SK-N-SH (cell line): ENCODE results near the gene KCNQ5. TPM values are rescaled to one million over a fixed set of nuclear protein-coding genes. Genes with fewer than 3 reads are reported as not detected.
A peak's percentile ranks its signal among the peaks of the same experiment; 100 is the strongest.

Experiments used
- CTCF ChIA-PET: fragments of 300-600, 350-600 bp; formaldehyde crosslinking; extraction: SDS; loops from one replicate; lab custom pipeline; 2021; lab: Yijun Ruan, JAX
- POLR2A ChIA-PET: fragments of 350-600 bp; sonication (Branson Sonifier 250); formaldehyde crosslinking; extraction: SDS; loops from one replicate; lab custom pipeline; 2020; ENCODE audit warnings: antibody characterized with exemption, inconsistent platforms; lab: Yijun Ruan, JAX
- DNase-seq: peaks from one replicate; pipeline ENCODE4 v3.0.0; 2012
- H2AFZ ChIP-seq: fragments of 200-600 bp; sonication (generic); 2 replicates; pipeline ENCODE4 v1.8.1; 2016; ENCODE audit warnings: antibody characterized with exemption, mild to moderate bottlenecking, low read depth
- H3F3A ChIP-seq: fragments of 200-600 bp; sonication (generic); replicated peaks from 2 replicates; pipeline ENCODE3; 2016; ENCODE audit warnings: antibody characterized with exemption, mild to moderate bottlenecking; ENCODE audit not compliant: insufficient read depth
- H3K27ac ChIP-seq, 2 experiments: fragments of 200-500 bp in 1 of 2; fragments of 200-600 bp in 1 of 2; sonication (Bioruptor generic) in 1 of 2; sonication (generic), shearing (Covaris generic) in 1 of 2; 2 replicates each; pipeline versions ENCODE4 v1.5.1 to v1.6.1; 2014 to 2016; ENCODE audit warnings: low read depth in 2 of 2, inconsistent platforms in 1 of 2, low read length in 1 of 2, mild to moderate bottlenecking in 1 of 2, mixed read lengths in 1 of 2
- H3K27me3 ChIP-seq: fragments of 200-600 bp; sonication (generic), shearing (Covaris generic); 2 replicates; pipeline ENCODE4 v1.6.1; 2016; ENCODE audit warnings: mixed run types; ENCODE audit not compliant: insufficient read depth
- H3K36me3 ChIP-seq, 2 experiments: fragments of 200-500 bp in 1 of 2; fragments of 200-600 bp in 1 of 2; sonication (Bioruptor generic) in 1 of 2; sonication (generic) in 1 of 2; replicated peaks in 1 of 2; 2 replicates each; pipeline versions ENCODE3 to v1.5.1; 2014 to 2016; ENCODE audit warnings: low read length in 1 of 2, mild to moderate bottlenecking in 1 of 2; ENCODE audit not compliant: insufficient read depth in 2 of 2, control insufficient read depth in 1 of 2
- H3K4me1 ChIP-seq, 2 experiments: fragments of 200-500 bp in 1 of 2; fragments of 200-600 bp in 1 of 2; sonication (Bioruptor generic) in 1 of 2; sonication (generic), shearing (Covaris generic) in 1 of 2; 2 replicates each; pipeline versions ENCODE4 v1.5.1 to v1.6.1; 2014 to 2016; ENCODE audit warnings: low read depth in 1 of 2, low read length in 1 of 2, mixed run types in 1 of 2; ENCODE audit not compliant: insufficient read depth in 2 of 2, control insufficient read depth in 1 of 2
- H3K4me2 ChIP-seq: fragments of 200-600 bp; sonication (generic), shearing (Covaris generic); 2 replicates; pipeline ENCODE4 v1.6.1; 2017; ENCODE audit warnings: mixed run types
- H3K4me3 ChIP-seq, 2 experiments: fragments of 200-500 bp in 1 of 2; fragments of 200-600 bp in 1 of 2; sonication (Bioruptor generic) in 1 of 2; sonication (generic), shearing (Covaris generic) in 1 of 2; 2 replicates each; pipeline versions ENCODE4 v1.5.1 to v1.8.1; 2014 to 2016; ENCODE audit warnings: low read depth in 2 of 2, inconsistent platforms in 1 of 2, low read length in 1 of 2, mild to moderate bottlenecking in 1 of 2, mixed read lengths in 1 of 2, moderate library complexity in 1 of 2
- H3K79me2 ChIP-seq: fragments of 200-600 bp; sonication (generic); 2 replicates; pipeline ENCODE4 v1.8.1; 2017; ENCODE audit warnings: mild to moderate bottlenecking; ENCODE audit not compliant: insufficient read depth
- H3K9ac ChIP-seq: fragments of 200-600 bp; sonication (generic); 2 replicates; pipeline ENCODE4 v1.6.1; 2017; ENCODE audit warnings: mixed run types
- H3K9me2 ChIP-seq: fragments of 200-600 bp; sonication (generic); 2 replicates; pipeline ENCODE4 v1.6.1; 2017; ENCODE audit warnings: mixed run types
- H3K9me3 ChIP-seq: fragments of 200-600 bp; sonication (generic); 2 replicates; pipeline ENCODE4 v1.6.1; 2017; ENCODE audit warnings: mixed run types, mild to moderate bottlenecking, moderate library complexity
- H4K20me1 ChIP-seq: fragments of 200-600 bp; sonication (generic); 2 replicates; pipeline ENCODE4 v1.6.1; 2017; ENCODE audit warnings: mild to moderate bottlenecking, mixed run types; ENCODE audit not compliant: insufficient read depth
- CHD2 ChIP-seq: fragments of 150-350 bp; IDR thresholded peaks from 2 replicates; pipeline ENCODE4 v1.6.1; 2018; ENCODE audit warnings: low read length; ENCODE audit not compliant: partially characterized antibody
- EP300 ChIP-seq, 2 experiments: IDR thresholded peaks; 2 replicates each; pipeline versions ENCODE4 v1.4.0 to v1.6.1; 2012; ENCODE audit warnings: borderline replicate concordance in 1 of 2, low read depth in 1 of 2, low read length in 1 of 2
- EZH2phosphoT487 ChIP-seq: fragments of 200-600 bp; sonication (generic); IDR thresholded peaks from 2 replicates; pipeline ENCODE4 v1.6.1; 2017; ENCODE audit warnings: low read depth, mixed run types, mild to moderate bottlenecking, antibody characterized with exemption, moderate library complexity, borderline replicate concordance
- FOXM1 ChIP-seq: IDR thresholded peaks from 2 replicates; pipeline ENCODE4 v1.4.0; 2012; ENCODE audit warnings: low read depth, mild to moderate bottlenecking
- GATA2 ChIP-seq: sonication (generic); formaldehyde crosslinking; IDR thresholded peaks from 2 replicates; pipeline ENCODE4 v1.5.0; 2020; ENCODE audit warnings: mild to moderate bottlenecking, missing genetic modification reagents
- MEF2A ChIP-seq: IDR thresholded peaks from 2 replicates; pipeline ENCODE4 v1.4.0; 2012; ENCODE audit warnings: low read depth, borderline replicate concordance
- NRF1 ChIP-seq: IDR thresholded peaks from 2 replicates; pipeline ENCODE4 v1.6.1; 2012; ENCODE audit warnings: low read depth, mild to moderate bottlenecking, low read length
- RAD21 ChIP-seq: IDR thresholded peaks from 2 replicates; pipeline ENCODE4 v1.6.1; 2012; ENCODE audit warnings: mild to moderate bottlenecking, low read length
- RCOR1 ChIP-seq: fragments of 150-350 bp; IDR thresholded peaks from 2 replicates; pipeline ENCODE4 v1.6.1; 2017; ENCODE audit warnings: antibody characterized with exemption, low read length
- TCF12 ChIP-seq: IDR thresholded peaks from 2 replicates; pipeline ENCODE4 v1.4.0; 2012
- WGBS: methylation state at CpG from one replicate; pipeline ENCODE4 v1.1.6; 2017; ENCODE audit warnings: low lambda C conversion rate; 5-methylcytosine and 5-hydroxymethylcytosine counted together
- polyA plus RNA-seq, 3 experiments: library from polyadenylated mRNA; depleted of rRNA; stranded (reverse); fragments of >200 nt; gene quantifications; 2 replicates each; pipeline ENCODE4 v1.2.3, GENCODE V29; 2012
- TF ChIP-seq, protein P1 (sequence below): IDR thresholded peaks from 2 replicates; pipeline ENCODE4; 2012
- TF ChIP-seq, protein P2 (sequence below): IDR thresholded peaks from 2 replicates; pipeline ENCODE4 v1.4.0; 2012; ENCODE audit warnings: low read depth, borderline replicate concordance
- TF ChIP-seq, protein P3 (sequence below): IDR thresholded peaks from 2 replicates; pipeline ENCODE4 v1.6.1; 2012; ENCODE audit warnings: mild to moderate bottlenecking, low read depth, low read length, moderate library complexity

KCNQ5 gene
- polyA plus RNA-seq, 1 of the 3 experiments (the other 2 are of a cell fraction) = 3.2 TPM

DNA sequence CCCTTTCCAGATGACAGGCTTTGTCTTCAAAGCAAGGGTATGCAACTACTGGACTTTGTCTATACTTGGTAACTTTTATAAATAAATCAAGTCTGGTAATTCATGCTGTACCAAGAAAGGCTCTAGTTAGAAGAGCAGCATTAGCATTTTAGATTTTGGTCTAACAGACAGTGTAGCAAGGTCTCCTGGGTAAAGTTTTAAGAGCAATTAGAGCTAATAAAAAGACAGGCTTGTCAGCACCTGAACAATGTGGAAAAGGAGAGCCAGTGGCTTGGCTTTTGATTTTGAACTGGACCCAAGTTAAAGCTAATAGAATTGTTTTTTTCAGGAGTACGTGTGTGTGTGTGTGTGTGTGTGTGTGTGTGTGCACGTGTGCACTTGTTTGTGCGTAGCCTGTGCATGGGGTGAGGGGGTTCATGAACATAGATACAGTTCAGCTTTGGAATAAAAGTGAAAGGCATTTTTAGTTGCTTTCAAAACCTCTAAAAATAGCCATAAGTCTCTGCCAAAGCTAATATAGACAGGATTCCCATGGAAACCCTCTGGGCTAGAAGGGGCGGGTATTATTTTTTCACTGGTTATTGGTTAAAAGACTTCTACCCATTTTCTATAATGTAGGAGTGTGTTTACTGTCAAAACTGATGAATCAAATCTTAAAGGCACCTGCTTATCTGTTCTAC is 138.4 kb downstream of the KCNQ5 start:
- peaks cover 3 to 18% of the 10 kb centered on the region in 2 experiments; a peak in 3 of 4 replicates for H3K4me1 ChIP-seq
- peak overlapping the region; percentile 8; the same call in 1 of the 2 replicates for H3K9ac ChIP-seq
- no peak overlapping the region for H3K4me3 ChIP-seq
- H4K20me1 ChIP-seq = no peaks in the 10 kb centered on the region
- H3K27me3 ChIP-seq = no peaks in the 10 kb centered on the region
- H3K4me2 ChIP-seq = peak overlapping the region; percentile 52; the same call in 1 of the 2 replicates
- H3K9me3 ChIP-seq = no peaks in the 10 kb centered on the region
- 87% methylated on average over 4 of the region's 4 CpGs for WGBS
- DNase-seq = no peak
- no peak overlapping the region for H2AFZ ChIP-seq
- peaks cover 0 to under 1% of the 10 kb centered on the region in 2 experiments for H3K36me3 ChIP-seq
- no peaks in the 10 kb centered on the region for H3K9me2 ChIP-seq
- peaks cover 76% of the 10 kb centered on the region for H3K79me2 ChIP-seq
- H3F3A ChIP-seq = peaks cover 5% of the 10 kb centered on the region
- ChIA-PET CTCF (interaction anchor here (1.4 to 1.7 kb wide), 2 partner anchors 17 to 143 kb away, joined by 4 to 6 read pairs; no protein-coding TSS in a partner anchor), POLR2A (no interaction called here)
- TF ChIP-seq CHD2 = no peak
- TF ChIP-seq, protein P1, sequence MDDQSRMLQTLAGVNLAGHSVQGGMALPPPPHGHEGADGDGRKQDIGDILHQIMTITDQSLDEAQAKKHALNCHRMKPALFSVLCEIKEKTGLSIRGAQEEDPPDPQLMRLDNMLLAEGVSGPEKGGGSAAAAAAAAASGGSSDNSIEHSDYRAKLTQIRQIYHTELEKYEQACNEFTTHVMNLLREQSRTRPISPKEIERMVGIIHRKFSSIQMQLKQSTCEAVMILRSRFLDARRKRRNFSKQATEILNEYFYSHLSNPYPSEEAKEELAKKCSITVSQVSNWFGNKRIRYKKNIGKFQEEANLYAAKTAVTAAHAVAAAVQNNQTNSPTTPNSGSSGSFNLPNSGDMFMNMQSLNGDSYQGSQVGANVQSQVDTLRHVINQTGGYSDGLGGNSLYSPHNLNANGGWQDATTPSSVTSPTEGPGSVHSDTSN = peak; percentile 46
- peak overlapping the region in 1 of 2 experiments; percentile 31; a peak in 2 of 4 replicates for H3K27ac ChIP-seq

- Histone ChIP-seq H3K79me2 (peaks cover 65% of the 10 kb centered on the region), H3K9me3 (no peaks in the 10 kb centered on the region), H4K20me1 (no peaks in the 10 kb centered on the region), H3K4me1 (peaks cover 3 to 18% of the 10 kb centered on the region in 2 experiments; a peak in 3 of 4 replicates), H3K9ac (no peak overlapping the region), H3K4me2 (no peak overlapping the region), H3K4me3 (no peak overlapping the region), H3K36me3 (peaks cover 0 to 4% of the 10 kb centered on the region in 2 experiments), H3F3A (peaks cover 5% of the 10 kb centered on the region), H3K9me2 (no peaks in the 10 kb centered on the region), H2AFZ (no peak overlapping the region), H3K27ac (no peak overlapping the region), H3K27me3 (no peaks in the 10 kb centered on the region)
- 75% methylated on average over 5 of the region's 5 CpGs for WGBS
- peak; percentile 8 for DNase-seq
- POLR2A ChIA-PET = no interaction called here
- TF ChIP-seq MEF2A (no peak), GATA2 (CRISPR knock-in tag) (peak; percentile 67), TCF12 (peak; percentile 75), FOXM1 (no peak), RCOR1 (no peak), NRF1 (no peak), EZH2phosphoT487 (no peak), EP300 (IDR thresholded peaks at IDR 0.05; ENCODE audit: borderline replicate concordance in 1 of 2, low read depth in 1 of 2, low read length in 1 of 2) (peak in 1 of 2 experiments; percentile 29; a peak in 1 of 4 replicates), RAD21 (no peak)
- TF ChIP-seq, protein P1 = peak; percentile 54; the same call in 1 of the 2 replicates
- TF ChIP-seq, protein P2, sequence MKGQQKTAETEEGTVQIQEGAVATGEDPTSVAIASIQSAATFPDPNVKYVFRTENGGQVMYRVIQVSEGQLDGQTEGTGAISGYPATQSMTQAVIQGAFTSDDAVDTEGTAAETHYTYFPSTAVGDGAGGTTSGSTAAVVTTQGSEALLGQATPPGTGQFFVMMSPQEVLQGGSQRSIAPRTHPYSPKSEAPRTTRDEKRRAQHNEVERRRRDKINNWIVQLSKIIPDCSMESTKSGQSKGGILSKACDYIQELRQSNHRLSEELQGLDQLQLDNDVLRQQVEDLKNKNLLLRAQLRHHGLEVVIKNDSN = no peak
- TF ChIP-seq, protein P3, sequence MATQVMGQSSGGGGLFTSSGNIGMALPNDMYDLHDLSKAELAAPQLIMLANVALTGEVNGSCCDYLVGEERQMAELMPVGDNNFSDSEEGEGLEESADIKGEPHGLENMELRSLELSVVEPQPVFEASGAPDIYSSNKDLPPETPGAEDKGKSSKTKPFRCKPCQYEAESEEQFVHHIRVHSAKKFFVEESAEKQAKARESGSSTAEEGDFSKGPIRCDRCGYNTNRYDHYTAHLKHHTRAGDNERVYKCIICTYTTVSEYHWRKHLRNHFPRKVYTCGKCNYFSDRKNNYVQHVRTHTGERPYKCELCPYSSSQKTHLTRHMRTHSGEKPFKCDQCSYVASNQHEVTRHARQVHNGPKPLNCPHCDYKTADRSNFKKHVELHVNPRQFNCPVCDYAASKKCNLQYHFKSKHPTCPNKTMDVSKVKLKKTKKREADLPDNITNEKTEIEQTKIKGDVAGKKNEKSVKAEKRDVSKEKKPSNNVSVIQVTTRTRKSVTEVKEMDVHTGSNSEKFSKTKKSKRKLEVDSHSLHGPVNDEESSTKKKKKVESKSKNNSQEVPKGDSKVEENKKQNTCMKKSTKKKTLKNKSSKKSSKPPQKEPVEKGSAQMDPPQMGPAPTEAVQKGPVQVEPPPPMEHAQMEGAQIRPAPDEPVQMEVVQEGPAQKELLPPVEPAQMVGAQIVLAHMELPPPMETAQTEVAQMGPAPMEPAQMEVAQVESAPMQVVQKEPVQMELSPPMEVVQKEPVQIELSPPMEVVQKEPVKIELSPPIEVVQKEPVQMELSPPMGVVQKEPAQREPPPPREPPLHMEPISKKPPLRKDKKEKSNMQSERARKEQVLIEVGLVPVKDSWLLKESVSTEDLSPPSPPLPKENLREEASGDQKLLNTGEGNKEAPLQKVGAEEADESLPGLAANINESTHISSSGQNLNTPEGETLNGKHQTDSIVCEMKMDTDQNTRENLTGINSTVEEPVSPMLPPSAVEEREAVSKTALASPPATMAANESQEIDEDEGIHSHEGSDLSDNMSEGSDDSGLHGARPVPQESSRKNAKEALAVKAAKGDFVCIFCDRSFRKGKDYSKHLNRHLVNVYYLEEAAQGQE = 0 out of 2 replicates have a peak, but pooled peaks have one; percentile 33
- CTCF ChIA-PET = no interaction called here
Observed at GRCh38 chr6:72761761-72762160, 139.9 kb downstream of the KCNQ5 start.
